NOMO-1 treated with DMSO at 0.1 percent for 48 hours (cell line): ENCODE data around the gene MGRN1.

Source experiments
- DNase-seq: peaks from one replicate; lab custom pipeline; 2025; ENCODE audit not compliant: unreplicated experiment; lab: John Stamatoyannopoulos, UW

The MGRN1 gene

DNA sequence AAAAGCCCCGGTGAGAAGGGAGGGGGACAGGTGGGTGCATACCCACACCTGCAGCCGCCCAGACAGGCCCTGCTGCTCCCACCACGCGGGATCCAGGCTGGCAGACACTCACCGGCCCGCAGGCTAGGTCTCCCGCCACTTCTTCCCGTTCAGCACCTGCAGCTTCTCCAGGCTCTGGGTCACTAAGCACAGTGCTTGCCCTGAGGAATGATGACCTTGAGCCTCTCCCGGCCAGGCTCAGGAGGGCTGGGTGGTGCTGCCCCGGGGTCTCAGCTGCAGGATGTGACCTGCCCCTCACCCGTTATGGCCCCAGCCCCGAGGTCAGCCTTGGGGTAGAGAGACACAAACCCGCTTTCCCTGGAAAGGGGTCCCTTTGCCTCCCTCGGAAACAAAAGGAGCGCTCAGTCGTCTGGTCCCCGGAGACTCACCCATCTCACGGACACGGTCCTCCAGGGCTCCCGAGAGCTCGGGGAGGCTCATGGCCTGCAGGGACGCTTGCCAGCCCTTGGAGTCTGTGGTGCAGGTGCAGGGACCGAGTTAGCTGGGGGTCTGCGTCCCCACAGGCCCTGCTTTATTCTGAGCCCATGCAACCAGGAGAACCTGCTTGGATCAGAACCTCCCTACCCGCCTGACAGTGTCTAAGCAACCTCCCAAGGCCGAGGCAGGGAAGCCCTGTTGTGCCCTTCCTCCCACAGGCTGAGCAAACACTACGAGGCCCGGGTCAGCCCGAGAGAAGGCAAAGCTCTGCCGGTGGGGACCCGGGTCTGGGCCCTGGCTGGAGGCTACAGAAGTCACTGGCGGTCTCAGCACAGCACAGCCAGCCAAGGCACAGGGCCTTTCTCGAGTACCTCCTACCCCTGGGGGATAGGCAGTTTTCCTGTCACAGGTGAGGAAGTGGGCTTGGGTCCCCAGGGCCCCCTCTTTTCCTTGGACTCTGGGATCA, 72.5 kb downstream of the MGRN1 start:
- DNase-seq: no peak

GRCh38 chr16:4697848-4698291, 73.2 kb downstream of the MGRN1 start:
- DNase-seq: no peak

DNA sequence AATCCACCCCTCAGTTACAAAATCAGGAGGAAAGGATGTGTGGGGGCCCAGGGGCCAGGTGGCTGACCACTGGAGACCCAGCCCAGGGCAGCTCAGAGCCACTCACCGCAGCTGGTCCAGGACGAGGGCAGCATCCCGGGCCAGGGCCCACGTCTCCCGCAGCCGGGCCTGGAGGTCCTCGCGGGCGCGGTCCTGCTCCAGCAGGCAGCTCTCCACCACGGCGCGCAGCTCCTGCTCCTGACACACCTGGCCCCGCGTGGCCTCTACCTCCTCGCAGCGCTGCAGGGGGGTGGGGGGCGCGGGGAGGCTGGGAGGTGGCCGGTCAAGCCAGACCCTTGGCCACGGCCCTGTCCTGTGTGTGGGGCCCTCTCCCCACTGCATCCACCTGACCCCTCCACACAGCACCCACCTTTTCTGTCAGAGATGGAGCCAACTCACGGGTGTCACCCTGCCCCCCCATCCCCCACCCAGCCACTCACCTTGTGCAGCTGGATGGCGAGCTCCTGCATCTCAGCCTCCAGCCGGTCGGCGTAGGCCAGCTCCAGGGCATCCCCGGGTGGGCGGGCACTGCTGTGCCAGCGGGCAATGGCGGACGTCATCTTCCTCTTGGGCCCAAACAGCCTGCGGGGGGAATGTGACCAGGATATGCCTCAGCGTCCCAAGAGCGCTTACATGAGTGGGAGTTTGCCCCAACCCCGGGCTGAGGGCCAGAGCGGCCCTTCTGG, 73.9 kb downstream of the MGRN1 start:
- DNase-seq: no peak

DNA sequence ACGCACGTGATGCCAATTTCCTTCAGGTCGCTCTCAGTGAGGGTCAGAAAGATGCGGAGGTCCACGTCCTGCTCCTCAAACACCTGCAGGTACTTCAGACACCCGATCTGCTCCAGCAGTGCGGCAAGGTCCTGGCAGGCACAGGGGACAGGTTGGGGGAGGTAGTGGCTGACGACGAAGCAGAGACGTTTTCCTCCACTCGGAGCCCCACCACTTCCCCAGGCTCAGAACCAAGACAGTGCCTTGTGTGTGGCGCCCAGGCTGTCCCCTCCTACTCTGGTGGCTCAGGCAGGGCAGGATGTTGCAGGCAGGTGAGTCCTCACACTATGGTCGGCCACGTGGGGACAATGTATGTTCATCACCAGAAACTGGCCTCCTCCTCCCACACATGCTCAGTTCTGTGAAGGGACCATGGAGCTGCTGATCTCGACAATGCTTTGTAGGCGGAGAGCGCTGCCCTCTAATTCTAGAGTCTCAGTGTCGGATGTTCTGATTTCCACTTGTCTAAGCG, 74.5 kb downstream of the MGRN1 start:
- DNase-seq: no peak

DNA sequence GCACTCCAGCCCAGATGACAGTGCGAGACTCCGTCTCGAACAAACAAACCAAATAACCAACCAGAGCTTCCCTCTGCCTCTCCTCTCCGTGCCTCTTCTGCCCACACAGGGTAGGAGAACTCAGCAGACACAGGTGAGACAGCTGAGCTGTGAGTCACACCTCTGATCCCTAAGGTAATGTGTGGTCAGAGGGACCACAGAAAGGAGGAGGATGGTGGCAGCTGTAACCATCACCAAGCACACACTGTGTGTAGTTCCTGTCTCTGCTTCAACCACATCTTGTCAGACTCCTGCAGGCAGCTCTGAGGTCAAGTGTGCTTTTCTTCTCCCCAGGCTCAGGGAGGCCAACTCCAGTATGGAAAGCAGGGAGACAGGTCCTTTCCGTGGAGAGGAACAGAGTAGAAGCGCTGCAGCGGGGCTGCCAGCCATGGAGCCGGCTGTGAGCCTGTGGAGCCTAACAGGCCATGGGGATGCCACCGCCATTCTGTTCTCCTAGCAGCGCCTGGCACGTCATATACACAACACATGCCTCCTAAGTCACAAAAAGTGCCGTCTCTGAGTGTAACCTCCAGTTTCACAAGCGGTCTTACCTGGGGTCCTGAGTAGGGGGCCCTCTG, 75.9 kb downstream of the MGRN1 start:
- DNase-seq: no peak

DNA sequence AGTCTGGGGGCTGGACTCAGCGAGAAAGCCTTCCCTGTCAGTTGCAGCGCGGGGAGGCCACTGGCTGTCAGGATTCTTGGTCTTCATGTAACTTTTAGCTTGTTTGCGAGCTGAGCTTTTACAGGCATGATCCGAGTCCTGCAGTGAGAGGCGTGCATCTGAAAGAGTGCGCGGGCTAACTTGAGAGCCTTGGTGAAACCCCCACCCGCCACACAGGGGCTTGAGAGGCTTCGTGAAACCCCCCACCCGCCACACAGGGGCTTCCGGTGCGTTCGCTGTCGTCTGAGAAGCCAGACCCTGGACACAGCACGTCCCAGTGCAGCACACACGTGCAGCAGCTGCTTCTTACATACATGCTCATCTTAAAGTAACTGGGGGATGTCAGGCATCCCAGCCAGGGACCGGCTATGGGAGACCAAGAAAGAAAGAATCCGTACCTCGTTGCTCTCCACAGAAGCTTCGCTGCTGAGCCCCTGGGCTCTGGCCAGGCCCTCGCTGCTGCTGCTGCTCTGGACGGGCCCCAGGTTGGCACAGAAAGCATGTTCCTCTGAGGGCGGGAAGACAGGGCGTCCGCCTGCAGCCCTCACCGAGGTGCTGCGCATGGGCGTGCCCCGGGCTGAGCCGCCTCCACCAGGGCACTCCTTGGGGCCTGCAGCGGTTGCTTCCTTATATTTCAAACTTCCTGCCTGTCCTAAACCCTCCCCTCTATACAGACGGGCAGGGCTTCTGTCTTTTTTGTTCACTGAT, 76.5 kb downstream of the MGRN1 start:
- no peak for DNase-seq

- DNase-seq: no peak
Observed at GRCh38 chr16:4701791-4702465, 77.3 kb downstream of the MGRN1 start.

DNA sequence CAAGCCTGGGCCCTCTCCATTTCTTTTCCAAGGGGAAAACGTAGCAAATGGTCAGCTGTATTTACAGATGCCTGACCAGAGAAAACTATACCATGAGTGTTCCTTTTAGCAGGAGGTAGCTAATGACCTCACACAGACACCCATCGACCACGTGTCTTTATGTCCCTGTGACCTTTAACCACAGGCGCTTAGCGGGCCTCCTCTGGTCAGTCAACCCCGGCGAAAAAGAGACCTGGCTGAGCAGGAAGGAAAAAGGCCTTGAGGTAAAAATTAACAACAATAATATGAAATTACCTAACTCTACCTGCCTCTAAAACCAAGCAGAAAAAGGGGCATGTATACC, 77.8 kb downstream of the MGRN1 start:
- DNase-seq: no peak

DNA sequence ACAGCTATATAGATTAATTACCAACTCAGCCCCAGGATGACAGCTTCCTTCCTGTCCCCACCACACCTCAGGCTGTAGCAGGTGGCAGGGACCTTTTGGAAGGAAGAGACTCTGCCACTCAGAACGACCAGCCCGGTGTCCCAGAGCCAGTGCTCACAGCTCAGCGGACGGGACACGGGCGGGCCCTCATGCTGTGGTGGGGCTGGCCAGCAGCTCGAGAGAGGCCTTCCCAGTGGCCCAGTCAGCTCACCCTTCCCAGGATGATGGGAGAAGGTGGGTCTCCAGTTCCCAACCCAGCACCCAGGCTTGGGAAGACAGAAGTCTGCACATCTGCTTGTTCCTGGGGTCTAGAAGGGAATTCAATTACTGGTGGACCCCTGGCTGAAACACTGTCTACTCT, 79.3 kb downstream of the MGRN1 start:
- no peak for DNase-seq

DNA sequence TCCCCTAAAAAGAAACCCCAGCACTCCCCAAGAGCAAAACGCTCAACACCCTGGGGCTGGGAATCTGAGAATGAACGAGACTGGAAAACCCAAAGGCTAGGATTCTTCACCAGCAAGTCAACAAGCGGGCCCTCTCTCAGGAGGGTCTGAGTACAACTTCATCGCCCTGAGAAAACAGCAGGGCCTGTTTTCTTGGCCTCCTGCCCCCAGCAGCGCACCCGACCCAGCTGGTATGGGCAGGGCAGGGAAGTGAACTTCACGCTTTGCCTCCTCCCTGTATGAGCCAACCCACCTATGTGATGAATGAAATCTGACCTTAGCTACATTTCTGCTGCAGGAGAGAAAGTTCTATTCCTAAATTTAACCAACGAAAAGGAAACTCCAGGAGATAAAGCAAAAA, 79.9 kb downstream of the MGRN1 start:
- DNase-seq: no peak

DNA sequence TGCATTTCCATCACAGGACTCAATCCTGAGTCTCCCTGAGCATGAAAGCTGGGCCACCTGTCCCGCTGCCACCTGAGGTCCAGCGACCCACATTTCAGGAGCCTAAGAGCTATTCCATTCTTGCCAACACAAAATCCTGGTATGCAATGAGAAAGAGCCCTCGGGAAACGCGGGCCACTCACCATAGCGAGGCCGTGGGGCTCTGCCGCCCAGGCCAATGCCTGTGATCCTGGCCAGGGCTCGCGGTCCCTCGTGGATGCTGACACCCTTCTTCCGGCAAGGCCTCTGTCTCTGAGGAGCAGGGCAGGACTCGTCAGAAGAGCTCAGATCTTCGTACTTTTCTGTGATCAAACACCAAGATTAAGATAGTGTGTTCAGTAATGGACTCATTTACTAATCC, 80.3 kb downstream of the MGRN1 start:
- no peak for DNase-seq

DNA sequence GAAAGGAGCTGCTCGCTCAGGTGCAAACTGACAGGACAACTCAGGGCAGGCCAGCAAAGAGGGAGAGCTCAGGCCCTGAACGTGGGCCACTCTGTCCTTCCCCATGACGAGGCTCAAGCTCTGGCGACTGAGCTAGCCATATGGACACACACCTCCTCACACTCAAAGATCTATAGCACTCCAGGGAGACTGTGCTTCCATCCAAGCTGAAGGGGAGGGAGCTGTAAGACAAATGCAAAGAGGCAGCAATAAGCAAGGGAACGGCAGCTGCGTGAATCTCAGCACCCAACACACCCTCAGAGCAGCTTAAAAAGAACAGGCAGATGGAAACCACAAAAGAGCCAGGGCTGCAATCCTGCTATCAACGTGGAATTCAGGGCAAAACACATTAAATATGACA, 82.2 kb downstream of the MGRN1 start:
- no peak for DNase-seq

DNA sequence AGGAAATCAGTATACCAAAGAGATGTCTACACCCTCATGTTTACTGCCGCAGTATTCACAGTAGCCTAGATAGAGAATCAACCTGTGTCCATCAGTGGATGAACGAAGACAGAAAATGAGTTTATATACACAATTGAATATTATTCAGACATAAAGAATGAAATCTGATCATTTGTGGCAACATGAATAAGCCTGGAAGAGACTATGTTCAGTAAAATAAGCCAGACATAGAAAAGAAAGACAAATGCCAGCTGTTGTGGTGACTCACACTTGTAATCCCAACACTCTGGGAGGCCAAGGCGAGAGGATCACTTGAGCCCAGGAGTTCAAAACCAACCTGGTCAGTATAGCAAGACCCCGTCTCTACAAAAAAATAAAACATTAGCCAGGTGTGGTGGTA, 84.9 kb downstream of the MGRN1 start:
- DNase-seq: no peak

DNA sequence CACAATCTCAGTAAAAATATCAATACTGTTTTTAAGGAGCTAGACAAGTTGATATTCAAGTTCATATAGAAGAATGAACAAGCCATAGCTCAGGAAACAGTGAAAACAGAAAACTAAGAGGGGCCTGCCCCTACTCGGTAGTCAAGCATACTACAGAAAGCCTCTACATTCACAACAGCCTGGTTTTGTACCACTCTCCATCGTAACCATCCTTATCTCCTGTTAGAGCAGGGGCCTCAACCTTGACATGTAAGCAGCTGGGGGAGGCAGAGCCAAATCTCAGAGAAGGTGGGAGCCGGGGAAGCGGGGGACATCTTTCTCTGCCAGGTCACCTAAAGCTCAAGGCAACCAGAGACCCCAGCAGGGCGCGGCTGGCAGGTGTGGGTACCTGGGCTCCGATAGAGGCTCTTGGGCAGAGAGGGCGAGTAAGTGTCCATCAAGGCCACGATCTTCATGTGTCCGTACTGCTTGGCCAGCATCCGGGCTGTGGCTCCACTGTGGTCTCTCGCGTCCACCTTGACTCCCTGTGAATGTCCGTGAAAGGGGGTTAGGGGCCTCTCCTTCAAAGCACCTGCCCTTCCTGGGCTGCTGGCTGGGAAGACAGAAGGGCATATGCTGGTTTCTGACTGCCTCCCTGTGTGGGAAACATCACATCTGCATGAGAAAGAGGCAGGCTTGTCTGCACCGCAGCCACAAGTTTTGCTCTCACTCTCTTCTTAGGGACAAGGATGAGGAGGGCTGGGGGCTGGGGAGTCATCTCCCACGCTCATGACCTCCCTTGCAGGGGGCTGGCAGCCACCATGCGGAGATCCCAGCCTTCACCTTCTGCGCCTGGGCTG, 89.3 kb downstream of the MGRN1 start:
- no peak for DNase-seq

- no peak for DNase-seq
Observed at GRCh38 chr16:4714996-4715395, 90.4 kb downstream of the MGRN1 start.

DNA sequence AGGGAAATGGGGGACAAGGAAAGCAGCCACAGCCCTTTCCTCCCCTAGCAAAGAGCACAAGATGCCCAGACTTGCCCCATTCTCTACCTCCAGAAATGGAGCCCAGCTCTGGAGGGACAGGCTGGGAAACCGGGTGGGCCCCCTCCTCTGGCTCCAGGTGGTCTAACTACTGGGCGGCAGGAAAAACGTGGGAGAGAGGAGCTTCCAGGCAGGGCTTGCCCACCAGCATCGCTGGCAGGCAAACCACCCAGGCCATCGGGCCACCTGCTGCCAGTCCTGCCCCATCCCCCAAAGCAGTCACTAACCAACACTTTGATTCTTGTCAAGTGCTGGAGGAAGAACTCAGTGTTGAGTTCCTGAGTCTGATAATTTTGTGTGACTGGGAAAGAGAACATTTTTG, 93.8 kb downstream of the MGRN1 start:
- no peak for DNase-seq

DNA sequence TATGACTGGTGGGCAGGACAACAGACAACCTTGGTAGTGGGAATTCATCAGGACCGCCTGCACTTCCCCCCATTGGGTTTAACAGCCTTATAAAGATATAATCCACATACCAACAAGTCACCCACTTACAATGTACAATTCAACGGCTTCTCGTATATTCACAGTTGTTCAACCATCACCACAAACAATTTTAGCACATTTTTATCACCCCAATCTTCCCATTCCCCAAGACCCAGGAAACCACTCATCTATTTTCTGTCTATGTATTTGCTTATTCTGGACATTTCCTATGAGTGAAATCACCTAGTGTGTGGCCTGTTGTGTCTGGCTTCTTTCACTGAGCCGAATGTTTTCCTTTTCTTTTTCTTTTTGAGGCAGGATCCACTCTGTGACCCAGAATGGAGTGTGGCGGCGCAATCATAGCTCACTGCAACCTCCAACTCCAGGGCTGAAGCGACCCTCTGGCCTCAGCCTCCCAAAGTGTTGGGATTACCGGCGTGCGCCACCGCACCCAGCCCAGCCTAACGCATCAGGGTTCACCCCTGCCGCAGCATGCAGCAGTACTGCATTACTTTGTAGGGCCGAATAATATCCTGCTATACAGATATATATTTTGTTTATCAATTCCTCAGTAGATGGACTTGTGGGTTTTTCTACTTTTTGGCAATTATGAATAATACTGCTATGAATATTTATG, 98.6 kb downstream of the MGRN1 start:
- DNase-seq: no peak

GRCh38 chr16:4724661-4725270, 100.1 kb downstream of the MGRN1 start:
- no peak for DNase-seq

DNA sequence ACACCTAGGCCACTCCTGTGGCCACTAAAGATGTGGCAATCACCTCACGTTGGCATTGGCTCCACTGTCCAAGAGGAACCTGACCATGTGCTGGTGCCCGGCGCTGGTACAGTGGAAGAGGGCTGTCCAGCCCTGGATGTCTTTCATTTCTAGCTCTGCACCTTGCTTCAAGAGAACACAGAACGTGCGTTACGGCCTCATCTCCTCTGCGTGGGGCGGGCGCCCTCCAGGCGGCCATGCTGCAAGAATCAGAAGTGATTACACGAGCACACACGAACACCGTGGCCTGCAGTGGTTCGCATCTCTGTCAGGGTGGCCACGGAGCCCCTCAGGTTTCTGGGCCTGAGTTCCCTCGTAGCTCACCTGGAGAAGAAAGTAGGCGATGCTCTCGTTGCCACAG, 102.0 kb downstream of the MGRN1 start:
- DNase-seq: no peak
